ENCODE measurements around the gene USP34.

DNA sequence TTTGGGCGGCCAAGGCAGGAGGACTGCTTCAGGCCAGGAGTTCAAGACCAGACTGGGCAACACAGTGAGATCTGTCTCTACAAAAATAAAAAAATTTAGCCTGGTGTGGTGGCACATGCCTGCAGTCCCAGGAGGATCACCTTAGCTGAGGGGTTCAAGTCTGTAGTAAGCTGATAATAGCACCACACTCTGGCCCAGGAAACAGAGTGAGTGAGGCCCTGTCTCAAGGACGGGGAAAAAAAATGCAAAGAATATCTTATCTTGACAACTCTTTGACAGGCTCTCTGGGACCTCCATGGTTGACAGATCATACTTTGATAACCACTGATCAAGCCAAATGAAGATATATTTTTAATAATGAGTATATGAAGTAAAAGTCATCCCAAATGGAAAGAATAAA, 22.7 kb downstream of the USP34 start:
- TF ChIP-seq GABPA (IDR thresholded peaks at IDR 0.05; ENCODE audit: low read depth) = no peak
- TF ChIP-seq, protein P1, sequence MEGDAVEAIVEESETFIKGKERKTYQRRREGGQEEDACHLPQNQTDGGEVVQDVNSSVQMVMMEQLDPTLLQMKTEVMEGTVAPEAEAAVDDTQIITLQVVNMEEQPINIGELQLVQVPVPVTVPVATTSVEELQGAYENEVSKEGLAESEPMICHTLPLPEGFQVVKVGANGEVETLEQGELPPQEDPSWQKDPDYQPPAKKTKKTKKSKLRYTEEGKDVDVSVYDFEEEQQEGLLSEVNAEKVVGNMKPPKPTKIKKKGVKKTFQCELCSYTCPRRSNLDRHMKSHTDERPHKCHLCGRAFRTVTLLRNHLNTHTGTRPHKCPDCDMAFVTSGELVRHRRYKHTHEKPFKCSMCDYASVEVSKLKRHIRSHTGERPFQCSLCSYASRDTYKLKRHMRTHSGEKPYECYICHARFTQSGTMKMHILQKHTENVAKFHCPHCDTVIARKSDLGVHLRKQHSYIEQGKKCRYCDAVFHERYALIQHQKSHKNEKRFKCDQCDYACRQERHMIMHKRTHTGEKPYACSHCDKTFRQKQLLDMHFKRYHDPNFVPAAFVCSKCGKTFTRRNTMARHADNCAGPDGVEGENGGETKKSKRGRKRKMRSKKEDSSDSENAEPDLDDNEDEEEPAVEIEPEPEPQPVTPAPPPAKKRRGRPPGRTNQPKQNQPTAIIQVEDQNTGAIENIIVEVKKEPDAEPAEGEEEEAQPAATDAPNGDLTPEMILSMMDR (IDR thresholded peaks at IDR 0.05; ENCODE audit: insufficient read depth, low read length) = no peak
